CD14-positive monocyte (primary cell): ENCODE results near the gene SMIM35. TPM values are rescaled to one million over a fixed set of nuclear protein-coding genes. Genes with fewer than 3 reads are reported as not detected.

Experiments
- DNase-seq, 3 donors: peaks; one replicate each; pipeline ENCODE4 v3.0.0-alpha.2; 2011 to 2022
- H2AFZ ChIP-seq: 2 replicates; pipeline ENCODE4 v1.6.0; 2012; ENCODE audit warnings: mild to moderate bottlenecking, low read depth, low read length, inconsistent platforms; ENCODE audit not compliant: insufficient read depth, poor library complexity, severe bottlenecking
- H3K27ac ChIP-seq, 2 donors: 1 replicate in 1 of 2; 2 replicates in 1 of 2; pipeline ENCODE4 v1.5.1; 2012 to 2013; ENCODE audit warnings: low read length in 2 of 2, control low read depth in 1 of 2, inconsistent platforms in 1 of 2, low read depth in 1 of 2, mild to moderate bottlenecking in 1 of 2
- H3K27me3 ChIP-seq, 2 donors: one replicate each; pipeline versions ENCODE4 v1.6.0 to v1.6.1; 2011 to 2013; ENCODE audit warnings: low read length in 2 of 2; ENCODE audit not compliant: control insufficient read depth in 2 of 2, insufficient read depth in 2 of 2
- H3K36me3 ChIP-seq, 2 donors: replicated peaks in 1 of 2; 1 replicate in 1 of 2; 2 replicates in 1 of 2; pipeline versions ENCODE4 v1.5.1 to v1.6.1; 2012 to 2013; ENCODE audit warnings: low read length in 2 of 2, control low read depth in 1 of 2, inconsistent platforms in 1 of 2, mild to moderate bottlenecking in 1 of 2; ENCODE audit not compliant: insufficient read depth in 2 of 2, control insufficient read depth in 1 of 2
- H3K4me1 ChIP-seq, 2 donors: 1 replicate in 1 of 2; 2 replicates in 1 of 2; pipeline versions ENCODE4 v1.5.1 to v1.6.1; 2012 to 2013; ENCODE audit warnings: low read length in 2 of 2, control low read depth in 1 of 2, inconsistent platforms in 1 of 2, mild to moderate bottlenecking in 1 of 2, moderate library complexity in 1 of 2; ENCODE audit not compliant: insufficient read depth in 2 of 2, control insufficient read depth in 1 of 2
- H3K4me2 ChIP-seq: replicated peaks from 2 replicates; pipeline ENCODE3; 2012; ENCODE audit warnings: low read length, moderate library complexity, mild to moderate bottlenecking; ENCODE audit not compliant: poor library complexity, severe bottlenecking; ENCODE audit errors: extremely low read depth
- H3K4me3 ChIP-seq, 3 experiments: fragments of 200-600 bp in 1 of 3; sonication (generic) in 1 of 3; replicated peaks in 1 of 3; 1 replicate in 2 of 3; 2 replicates in 1 of 3; pipeline ENCODE4 v1.5.1; 2011 to 2013; ENCODE audit warnings: low read length in 3 of 3, mild to moderate bottlenecking in 3 of 3, control low read depth in 2 of 3, low read depth in 2 of 3, inconsistent platforms in 1 of 3, moderate library complexity in 1 of 3
- H3K79me2 ChIP-seq: 2 replicates; pipeline ENCODE4 v1.6.0; 2012; ENCODE audit warnings: mild to moderate bottlenecking, control low read depth, inconsistent platforms, low read length, moderate library complexity; ENCODE audit not compliant: insufficient read depth
- H3K9ac ChIP-seq: 2 replicates; pipeline ENCODE4 v1.6.0; 2017; ENCODE audit warnings: low read length, mild to moderate bottlenecking; ENCODE audit not compliant: insufficient read depth, poor library complexity, severe bottlenecking
- H3K9me3 ChIP-seq, 2 donors: replicated peaks in 1 of 2; 1 replicate in 1 of 2; 2 replicates in 1 of 2; pipeline versions ENCODE4 v1.5.1 to v1.6.1; 2012 to 2013; ENCODE audit warnings: low read length in 2 of 2, control low read depth in 1 of 2; ENCODE audit not compliant: control insufficient read depth in 1 of 2, insufficient read depth in 1 of 2
- H4K20me1 ChIP-seq: 2 replicates; pipeline ENCODE4 v1.6.0; 2012; ENCODE audit warnings: mild to moderate bottlenecking, low read length, control low read depth, moderate library complexity; ENCODE audit not compliant: insufficient read depth
- H3K27ac Mint-ChIP-seq, 7 donors: one replicate each; pipeline ENCODE4 v1.8.0; 2020; ENCODE audit warnings: mild to moderate bottlenecking in 7 of 7, mixed read lengths in 7 of 7, moderate library complexity in 6 of 7, inconsistent platforms in 2 of 7
- H3K27me3 Mint-ChIP-seq, 3 donors: one replicate each; pipeline ENCODE4 v1.8.0; 2021 to 2022; ENCODE audit warnings: low read depth in 3 of 3, mild to moderate bottlenecking in 3 of 3, mixed read lengths in 3 of 3, moderate library complexity in 3 of 3, inconsistent platforms in 1 of 3
- H3K36me3 Mint-ChIP-seq, 2 donors: one replicate each; pipeline ENCODE4 v1.8.0; 2020; ENCODE audit warnings: mixed read lengths in 2 of 2, inconsistent platforms in 1 of 2, mild to moderate bottlenecking in 1 of 2
- H3K4me1 Mint-ChIP-seq: one replicate; pipeline ENCODE4 v1.8.0; 2020; ENCODE audit warnings: mild to moderate bottlenecking, mixed read lengths
- H3K4me3 Mint-ChIP-seq, 2 donors: one replicate each; pipeline ENCODE4 v1.8.0; 2020; ENCODE audit warnings: mild to moderate bottlenecking in 2 of 2, mixed read lengths in 2 of 2, moderate library complexity in 1 of 2
- H3K9me3 Mint-ChIP-seq, 7 donors: one replicate each; pipeline ENCODE4 v1.8.0; 2020 to 2022; ENCODE audit warnings: mixed read lengths in 7 of 7, mild to moderate bottlenecking in 6 of 7, moderate library complexity in 6 of 7, inconsistent platforms in 2 of 7
- CTCF ChIP-seq: fragments of 200-600 bp; IDR thresholded peaks from one replicate; pipeline ENCODE4 v1.8.0; 2022; ENCODE audit warnings: antibody characterized with exemption, mild to moderate bottlenecking
- WGBS: methylation state at CpG from one replicate; pipeline ENCODE4 v1.1.5; 2013; ENCODE audit warnings: missing lambda C conversion rate; ENCODE audit not compliant: insufficient coverage; 5-methylcytosine and 5-hydroxymethylcytosine counted together
- intact Hi-C, 2 donors: fragments of 100-400 bp; cut with micrococcal nuclease; formaldehyde crosslinking; loops; one replicate each; pipeline versions ENCODE4 v1.15.0 to v1.15.1; 2023
- polyA plus RNA-seq, 3 donors: library from polyadenylated mRNA; depleted of rRNA in 1 of 3; unstranded in 2 of 3; stranded (reverse) in 1 of 3; fragments of 300-500 nt in 2 of 3; fragments of >200 nt in 1 of 3; fragmentation: Illumina TruSeq in 2 of 3; gene quantifications; 1 replicate in 2 of 3; 2 replicates in 1 of 3; pipeline ENCODE4 v1.2.3, GENCODE V29; 2012 to 2021

The SMIM35 gene
- polyA plus RNA-seq, 3 donors: 0.05 to 0.29 (median 0.11) TPM

GRCh38 chr11:118067006-118067405 lies 19.8 kb downstream of the SMIM35 start:
- Mint-ChIP-seq H3K27me3 (peaks cover 0 to 3% (median 2%) of the 10 kb centered on the region in 3 donors), H3K4me1 (no peaks in the 10 kb centered on the region), H3K36me3 (no peaks in the 10 kb centered on the region), H3K9me3 (peaks cover 0 to 4% (median 0%) of the 10 kb centered on the region in 7 donors), H3K4me3 (no peak overlapping the region), H3K27ac (no peak overlapping the region)
- H3K27me3 ChIP-seq: no peaks in the 10 kb centered on the region
- H4K20me1 ChIP-seq: no peaks in the 10 kb centered on the region
- H3K4me2 ChIP-seq: no peak overlapping the region
- no peaks in the 10 kb centered on the region for H3K4me1 ChIP-seq
- WGBS: 100% methylated on average over 5 of the region's 8 CpGs
- no peaks in the 10 kb centered on the region for H3K36me3 ChIP-seq
- no peak overlapping the region for H3K27ac ChIP-seq
- no peaks in the 10 kb centered on the region for H3K9me3 ChIP-seq
- no peak for DNase-seq
- no peak overlapping the region for H3K9ac ChIP-seq
- TF ChIP-seq CTCF: no peak
- no peaks in the 10 kb centered on the region for H3K79me2 ChIP-seq
- no peak overlapping the region for H3K4me3 ChIP-seq
- intact Hi-C loops: no loop called here
- H2AFZ ChIP-seq: no peak overlapping the region

GRCh38 chr11:118065384-118065783 lies 21.4 kb downstream of the SMIM35 start:
- no peak for TF ChIP-seq CTCF
- H3K27ac ChIP-seq: no peak overlapping the region
- Mint-ChIP-seq H3K9me3 (peaks cover 0 to 2% (median 0%) of the 10 kb centered on the region in 7 donors), H3K36me3 (no peaks in the 10 kb centered on the region), H3K27ac (no peak overlapping the region), H3K4me1 (peaks cover 9% of the 10 kb centered on the region), H3K27me3 (peaks cover 2 to 6% (median 3%) of the 10 kb centered on the region in 3 donors), H3K4me3 (no peak overlapping the region)
- H3K36me3 ChIP-seq: no peaks in the 10 kb centered on the region
- no peaks in the 10 kb centered on the region for H4K20me1 ChIP-seq
- no peak for DNase-seq
- H3K27me3 ChIP-seq: no peaks in the 10 kb centered on the region
- no peak overlapping the region for H3K9ac ChIP-seq
- H2AFZ ChIP-seq: no peak overlapping the region
- no peak overlapping the region for H3K4me2 ChIP-seq
- H3K4me1 ChIP-seq: peaks cover 0 to 3% of the 10 kb centered on the region in 2 donors
- no CpG with 5 or more reads among the region's 3 CpGs for WGBS
- intact Hi-C loops: no loop called here
- H3K4me3 ChIP-seq: no peak overlapping the region
- no peaks in the 10 kb centered on the region for H3K79me2 ChIP-seq
- no peaks in the 10 kb centered on the region for H3K9me3 ChIP-seq
